ENCODE measurements around the gene HOXC12.

- TF ChIP-seq NFIC (IDR thresholded peaks at IDR 0.05; ENCODE audit: borderline replicate concordance): no peak
- no peak for TF ChIP-seq YY1 (IDR thresholded peaks at IDR 0.05; ENCODE audit: low read depth)
- TF ChIP-seq CHD2 (IDR thresholded peaks at IDR 0.05; ENCODE audit: low read length, partially characterized antibody): no peak
- TF ChIP-seq MXI1 (IDR thresholded peaks at IDR 0.05; ENCODE audit: low read depth, low read length): no peak
- TF ChIP-seq MEF2A (IDR thresholded peaks at IDR 0.05; ENCODE audit: borderline replicate concordance, low read depth): no peak
- TF ChIP-seq EP300 (IDR thresholded peaks at IDR 0.05; ENCODE audit: borderline replicate concordance in 1 of 2, low read depth in 1 of 2, low read length in 1 of 2): no peak
- TF ChIP-seq, protein P1, sequence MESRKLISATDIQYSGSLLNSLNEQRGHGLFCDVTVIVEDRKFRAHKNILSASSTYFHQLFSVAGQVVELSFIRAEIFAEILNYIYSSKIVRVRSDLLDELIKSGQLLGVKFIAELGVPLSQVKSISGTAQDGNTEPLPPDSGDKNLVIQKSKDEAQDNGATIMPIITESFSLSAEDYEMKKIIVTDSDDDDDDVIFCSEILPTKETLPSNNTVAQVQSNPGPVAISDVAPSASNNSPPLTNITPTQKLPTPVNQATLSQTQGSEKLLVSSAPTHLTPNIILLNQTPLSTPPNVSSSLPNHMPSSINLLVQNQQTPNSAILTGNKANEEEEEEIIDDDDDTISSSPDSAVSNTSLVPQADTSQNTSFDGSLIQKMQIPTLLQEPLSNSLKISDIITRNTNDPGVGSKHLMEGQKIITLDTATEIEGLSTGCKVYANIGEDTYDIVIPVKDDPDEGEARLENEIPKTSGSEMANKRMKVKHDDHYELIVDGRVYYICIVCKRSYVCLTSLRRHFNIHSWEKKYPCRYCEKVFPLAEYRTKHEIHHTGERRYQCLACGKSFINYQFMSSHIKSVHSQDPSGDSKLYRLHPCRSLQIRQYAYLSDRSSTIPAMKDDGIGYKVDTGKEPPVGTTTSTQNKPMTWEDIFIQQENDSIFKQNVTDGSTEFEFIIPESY (IDR thresholded peaks at IDR 0.05; ENCODE audit: borderline replicate concordance, low read depth): no peak
- no peak for TF ChIP-seq USF2 (IDR thresholded peaks at IDR 0.05; ENCODE audit: borderline replicate concordance, low read depth, low read length)
- TF ChIP-seq, protein P2, sequence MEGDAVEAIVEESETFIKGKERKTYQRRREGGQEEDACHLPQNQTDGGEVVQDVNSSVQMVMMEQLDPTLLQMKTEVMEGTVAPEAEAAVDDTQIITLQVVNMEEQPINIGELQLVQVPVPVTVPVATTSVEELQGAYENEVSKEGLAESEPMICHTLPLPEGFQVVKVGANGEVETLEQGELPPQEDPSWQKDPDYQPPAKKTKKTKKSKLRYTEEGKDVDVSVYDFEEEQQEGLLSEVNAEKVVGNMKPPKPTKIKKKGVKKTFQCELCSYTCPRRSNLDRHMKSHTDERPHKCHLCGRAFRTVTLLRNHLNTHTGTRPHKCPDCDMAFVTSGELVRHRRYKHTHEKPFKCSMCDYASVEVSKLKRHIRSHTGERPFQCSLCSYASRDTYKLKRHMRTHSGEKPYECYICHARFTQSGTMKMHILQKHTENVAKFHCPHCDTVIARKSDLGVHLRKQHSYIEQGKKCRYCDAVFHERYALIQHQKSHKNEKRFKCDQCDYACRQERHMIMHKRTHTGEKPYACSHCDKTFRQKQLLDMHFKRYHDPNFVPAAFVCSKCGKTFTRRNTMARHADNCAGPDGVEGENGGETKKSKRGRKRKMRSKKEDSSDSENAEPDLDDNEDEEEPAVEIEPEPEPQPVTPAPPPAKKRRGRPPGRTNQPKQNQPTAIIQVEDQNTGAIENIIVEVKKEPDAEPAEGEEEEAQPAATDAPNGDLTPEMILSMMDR (IDR thresholded peaks at IDR 0.05): no peak
- TF ChIP-seq POLR2AphosphoS5 (IDR thresholded peaks at IDR 0.05; ENCODE audit: low read depth, low read length): no peak
- TF ChIP-seq GATA2 (CRISPR knock-in tag; IDR thresholded peaks at IDR 0.05): no peak
- no peak for TF ChIP-seq RXRA (IDR thresholded peaks at IDR 0.05; ENCODE audit: borderline replicate concordance, low read depth)
Observed at GRCh38 chr12:53977596-53978445, 23.1 kb downstream of the HOXC12 start.
